Testis (tissue), 2 donors: ENCODE measurements around the gene CELF2.

ENCODE experiments used
- POLR2A ChIP-seq: fragments of 450-650 bp; IDR thresholded peaks from one replicate; pipeline ENCODE4 v1.6.1; 2017; ENCODE audit warnings: antibody characterized with exemption, mild to moderate bottlenecking, moderate library complexity
- TF ChIP-seq, protein P1 (sequence below), 3 experiments: fragments of 450-650 bp in 2 of 3; fragments of 200-600 bp in 1 of 3; sonication (generic) in 1 of 3; IDR thresholded peaks; one replicate each; pipeline ENCODE4 v1.5.1; 2016 to 2019; ENCODE audit warnings: antibody characterized with exemption in 3 of 3, mild to moderate bottlenecking in 2 of 3, moderate library complexity in 1 of 3

DNA sequence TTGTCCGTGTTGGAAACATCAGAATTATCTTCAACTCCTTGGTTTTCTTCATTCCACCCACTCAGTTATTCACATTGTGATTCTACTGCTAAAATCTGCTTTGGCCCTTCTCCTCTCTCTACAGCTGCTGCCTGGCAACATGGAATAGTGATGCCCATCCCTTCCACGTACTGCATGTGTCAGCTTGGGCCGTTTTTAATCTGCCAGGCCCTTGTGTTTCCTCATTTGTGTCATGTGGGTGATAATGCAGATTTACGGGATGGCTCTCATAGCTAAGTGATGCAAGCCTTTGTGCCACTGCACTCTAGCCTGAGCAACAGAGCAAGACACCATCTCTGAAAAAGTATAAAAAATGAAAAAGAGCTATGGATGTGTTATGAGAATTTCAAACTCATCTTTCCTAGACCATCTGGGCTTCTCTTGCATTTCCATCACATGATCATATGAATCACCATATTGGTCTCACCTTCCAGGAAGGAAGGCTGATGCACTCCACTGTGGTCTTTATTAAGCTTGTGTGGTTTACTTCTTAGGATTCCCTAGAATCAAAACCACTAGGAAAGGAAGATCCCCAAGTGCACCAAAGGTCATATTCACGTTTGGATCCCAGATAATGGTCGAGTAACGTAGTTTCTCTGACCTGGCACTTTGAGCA, 20.6 kb upstream of the CELF2 start:
- TF ChIP-seq, protein P1, sequence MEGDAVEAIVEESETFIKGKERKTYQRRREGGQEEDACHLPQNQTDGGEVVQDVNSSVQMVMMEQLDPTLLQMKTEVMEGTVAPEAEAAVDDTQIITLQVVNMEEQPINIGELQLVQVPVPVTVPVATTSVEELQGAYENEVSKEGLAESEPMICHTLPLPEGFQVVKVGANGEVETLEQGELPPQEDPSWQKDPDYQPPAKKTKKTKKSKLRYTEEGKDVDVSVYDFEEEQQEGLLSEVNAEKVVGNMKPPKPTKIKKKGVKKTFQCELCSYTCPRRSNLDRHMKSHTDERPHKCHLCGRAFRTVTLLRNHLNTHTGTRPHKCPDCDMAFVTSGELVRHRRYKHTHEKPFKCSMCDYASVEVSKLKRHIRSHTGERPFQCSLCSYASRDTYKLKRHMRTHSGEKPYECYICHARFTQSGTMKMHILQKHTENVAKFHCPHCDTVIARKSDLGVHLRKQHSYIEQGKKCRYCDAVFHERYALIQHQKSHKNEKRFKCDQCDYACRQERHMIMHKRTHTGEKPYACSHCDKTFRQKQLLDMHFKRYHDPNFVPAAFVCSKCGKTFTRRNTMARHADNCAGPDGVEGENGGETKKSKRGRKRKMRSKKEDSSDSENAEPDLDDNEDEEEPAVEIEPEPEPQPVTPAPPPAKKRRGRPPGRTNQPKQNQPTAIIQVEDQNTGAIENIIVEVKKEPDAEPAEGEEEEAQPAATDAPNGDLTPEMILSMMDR (IDR thresholded peaks at IDR 0.05) = no peak
- TF ChIP-seq POLR2A = no peak
